RWPE1 (cell line): ENCODE results near the gene PKM.

Source experiments
- CTCF ChIA-PET: fragments of 350-600 bp; sonication (Branson Sonifier 250); formaldehyde crosslinking; extraction: SDS; loops from one replicate; lab custom pipeline; 2021; lab: Yijun Ruan, JAX
- POLR2A ChIA-PET: fragments of 400-600 bp; formaldehyde crosslinking; extraction: SDS; loops from one replicate; lab custom pipeline; 2020; ENCODE audit warnings: antibody characterized with exemption; ENCODE audit not compliant: low non-redundant PET; lab: Yijun Ruan, JAX
- DNase-seq: peaks from one replicate; pipeline ENCODE4 v3.0.0; 2012; ENCODE audit warnings: low spot score
- H3K27ac ChIP-seq: fragments of 450-650 bp; 2 replicates; pipeline ENCODE4 v1.5.1; 2017
- TF ChIP-seq, protein P1 (sequence below): fragments of 450-650 bp; conservative IDR thresholded peaks from 2 replicates; pipeline ENCODE4 v1.5.1; 2017; ENCODE audit warnings: low read depth, mild to moderate bottlenecking

PKM gene

GRCh38 chr15:72201391-72201921, 29.5 kb downstream of the PKM start:
- H3K27ac ChIP-seq: peak overlapping the region; percentile 95
- TF ChIP-seq, protein P1, sequence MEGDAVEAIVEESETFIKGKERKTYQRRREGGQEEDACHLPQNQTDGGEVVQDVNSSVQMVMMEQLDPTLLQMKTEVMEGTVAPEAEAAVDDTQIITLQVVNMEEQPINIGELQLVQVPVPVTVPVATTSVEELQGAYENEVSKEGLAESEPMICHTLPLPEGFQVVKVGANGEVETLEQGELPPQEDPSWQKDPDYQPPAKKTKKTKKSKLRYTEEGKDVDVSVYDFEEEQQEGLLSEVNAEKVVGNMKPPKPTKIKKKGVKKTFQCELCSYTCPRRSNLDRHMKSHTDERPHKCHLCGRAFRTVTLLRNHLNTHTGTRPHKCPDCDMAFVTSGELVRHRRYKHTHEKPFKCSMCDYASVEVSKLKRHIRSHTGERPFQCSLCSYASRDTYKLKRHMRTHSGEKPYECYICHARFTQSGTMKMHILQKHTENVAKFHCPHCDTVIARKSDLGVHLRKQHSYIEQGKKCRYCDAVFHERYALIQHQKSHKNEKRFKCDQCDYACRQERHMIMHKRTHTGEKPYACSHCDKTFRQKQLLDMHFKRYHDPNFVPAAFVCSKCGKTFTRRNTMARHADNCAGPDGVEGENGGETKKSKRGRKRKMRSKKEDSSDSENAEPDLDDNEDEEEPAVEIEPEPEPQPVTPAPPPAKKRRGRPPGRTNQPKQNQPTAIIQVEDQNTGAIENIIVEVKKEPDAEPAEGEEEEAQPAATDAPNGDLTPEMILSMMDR: no peak
- ChIA-PET CTCF (interaction anchor here (0.8 kb wide), 1 partner anchor 12 kb away, joined by 3 read pairs; no protein-coding TSS in a partner anchor), POLR2A (interaction anchor here (0.6 to 1.0 kb wide), 2 partner anchors 21 to 29 kb away, joined by 3 to 4 read pairs; no protein-coding TSS in a partner anchor)
- no peak for DNase-seq

GRCh38 chr15:72200395-72201237, 30.4 kb downstream of the PKM start:
- CTCF ChIA-PET: interaction anchor here (0.5 to 1.5 kb wide), 7 partner anchors 10 to 474 kb away, joined by 3 to 10 read pairs (median 5); partner anchors contain the start of gene PKM

DNA sequence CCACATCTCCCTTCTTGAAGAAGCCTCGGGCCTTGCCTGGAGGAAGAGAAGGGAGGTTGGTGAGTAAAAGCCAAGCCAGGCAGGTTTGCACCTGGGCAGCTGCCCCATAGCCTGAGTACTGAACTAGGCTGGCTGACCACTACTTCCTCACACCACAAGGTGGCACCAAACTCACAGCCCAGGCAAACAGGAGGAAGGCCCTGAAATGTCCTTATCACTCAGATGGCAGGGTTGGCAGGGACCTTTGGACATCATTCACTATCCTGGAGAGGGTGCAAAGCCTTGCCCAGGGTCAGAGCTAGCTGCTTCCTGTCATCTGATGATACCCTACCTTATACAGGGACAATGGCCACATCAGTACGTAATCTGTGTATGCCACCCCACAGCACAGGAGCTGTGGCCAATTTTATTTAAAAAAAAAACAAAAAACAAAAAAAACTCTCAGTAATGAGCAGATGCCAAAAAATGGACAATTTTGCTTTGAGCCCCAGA, 31.2 kb downstream of the PKM start:
- TF ChIP-seq, protein P1: peak; percentile 97
- DNase-seq: peak; percentile 74
- ChIA-PET CTCF (interaction anchor here (0.5 to 1.5 kb wide), 7 partner anchors 11 to 507 kb away, joined by 3 to 10 read pairs (median 5); partner anchors contain the start of gene PKM), POLR2A (interaction anchor here (0.7 kb wide), 2 partner anchors 27 to 84 kb away, joined by 3 to 5 read pairs; no protein-coding TSS in a partner anchor)
- H3K27ac ChIP-seq: peak overlapping the region; percentile 95

More at GRCh38 chr15:72200395-72201237, 30.4 kb downstream of the PKM start:
- DNase-seq: no peak
- POLR2A ChIA-PET: interaction anchor here (1.0 to 1.1 kb wide), 2 partner anchors 30 to 31 kb away, joined by 3 to 5 read pairs; no protein-coding TSS in a partner anchor
- TF ChIP-seq, protein P1: no peak
- peak overlapping the region; percentile 95 for H3K27ac ChIP-seq

DNA sequence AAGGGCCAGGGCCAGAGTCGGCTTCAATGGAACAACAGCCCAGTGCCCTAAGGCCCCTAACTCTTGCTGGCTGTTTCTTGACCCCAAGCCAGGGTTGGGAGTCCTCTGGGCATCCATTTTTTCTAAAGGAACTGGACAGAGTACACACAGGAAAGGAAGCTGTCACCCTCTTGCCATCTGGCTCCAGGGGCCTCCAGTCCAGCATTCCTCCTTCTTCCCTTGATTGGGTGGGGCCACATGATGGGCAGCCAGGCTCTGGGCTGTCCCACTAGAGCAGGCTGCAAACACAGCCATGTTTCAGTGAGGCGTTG, 31.8 kb downstream of the PKM start:
- peak overlapping the region; percentile 95 for H3K27ac ChIP-seq
- no peak for DNase-seq
- POLR2A ChIA-PET: interaction anchor here (0.7 kb wide), 1 partner anchor 28 kb away, joined by 3 read pairs; no protein-coding TSS in a partner anchor
- CTCF ChIA-PET: interaction anchor here (0.6 to 1.5 kb wide), 4 partner anchors 12 to 507 kb away, joined by 4 to 10 read pairs (median 9); partner anchors contain the start of gene PKM
- TF ChIP-seq, protein P1: no peak

- POLR2A ChIA-PET: interaction anchor here (1.3 kb wide), 1 partner anchor 33 kb away, joined by 6 read pairs; the partner anchor contains the start of gene PKM
- H3K27ac ChIP-seq: peak overlapping the region; percentile 95
- CTCF ChIA-PET: interaction anchor here (0.5 kb wide), 1 partner anchor 405 kb away, joined by 3 read pairs; no protein-coding TSS in a partner anchor
These were observed 32.4 kb downstream of the PKM start for GRCh38 chr15:72198356-72199204.

More at GRCh38 chr15:72198356-72199204, 32.4 kb downstream of the PKM start:
- DNase-seq: no peak
- TF ChIP-seq, protein P1: no peak
